CD4-positive, alpha-beta T cell (primary cell): ENCODE results near the gene STX1B. TPM values are rescaled to one million over a fixed set of nuclear protein-coding genes. Genes with fewer than 3 reads are reported as not detected.

Source experiments
- ATAC-seq: fragments of 200-7000 bp; cut with Tn5 transposase; one replicate; pipeline ENCODE4 v1.10.0; 2022; ENCODE audit warnings: mild to moderate bottlenecking; ENCODE audit not compliant: poor library complexity
- CTCF ChIA-PET: fragments of 350-600 bp; sonication (Branson Sonifier 250); formaldehyde crosslinking; loops from one replicate; lab custom pipeline; 2021; ENCODE audit warnings: antibody characterized with exemption, inconsistent platforms; lab: Charles Lee
- POLR2A ChIA-PET: fragments of 350-600 bp; sonication (Branson Sonifier 250); formaldehyde crosslinking; loops from one replicate; lab custom pipeline; 2021; ENCODE audit warnings: antibody characterized with exemption, inconsistent platforms; lab: Charles Lee
- DNase-seq, 14 experiments: peaks; one replicate each; pipeline ENCODE4 v3.0.0-alpha.2; 2013 to 2020; ENCODE audit warnings: mixed read lengths in 2 of 14
- H3K27ac ChIP-seq, 2 donors: one replicate each; pipeline versions ENCODE4 v1.5.1 to v1.7.0; 2013; ENCODE audit warnings: low read length in 2 of 2, low read depth in 1 of 2, mild to moderate bottlenecking in 1 of 2
- H3K27me3 ChIP-seq, 2 experiments: 1 replicate in 1 of 2; 2 replicates in 1 of 2; pipeline versions ENCODE4 v1.6.1 to v1.7.0; 2013; ENCODE audit warnings: low read length in 2 of 2, control low read depth in 1 of 2, mild to moderate bottlenecking in 1 of 2, moderate library complexity in 1 of 2; ENCODE audit not compliant: insufficient read depth in 2 of 2, control insufficient read depth in 1 of 2
- H3K36me3 ChIP-seq: one replicate; pipeline ENCODE4 v1.6.1; 2013; ENCODE audit warnings: low read length, control low read depth; ENCODE audit not compliant: insufficient read depth
- H3K4me1 ChIP-seq: one replicate; pipeline ENCODE4 v1.6.1; 2013; ENCODE audit warnings: low read length, control low read depth; ENCODE audit not compliant: insufficient read depth
- H3K4me3 ChIP-seq: one replicate; pipeline ENCODE4 v1.5.1; 2013; ENCODE audit warnings: mild to moderate bottlenecking, low read length, moderate library complexity
- H3K9me3 ChIP-seq, 2 experiments: 1 replicate in 1 of 2; 2 replicates in 1 of 2; pipeline versions ENCODE4 v1.6.1 to v1.7.0; 2013; ENCODE audit warnings: low read length in 2 of 2, mild to moderate bottlenecking in 2 of 2, control low read depth in 1 of 2, moderate library complexity in 1 of 2; ENCODE audit not compliant: control insufficient read depth in 1 of 2, insufficient read depth in 1 of 2
- H3K27ac Mint-ChIP-seq: one replicate; pipeline ENCODE4 v1.8.0; 2020; ENCODE audit warnings: mixed read lengths
- H3K27me3 Mint-ChIP-seq: one replicate; pipeline ENCODE4 v1.8.0; 2021; ENCODE audit warnings: mixed read lengths
- H3K36me3 Mint-ChIP-seq: one replicate; pipeline ENCODE4 v1.8.0; 2021; ENCODE audit warnings: low read depth, mixed read lengths
- H3K4me1 Mint-ChIP-seq: one replicate; pipeline ENCODE4 v1.8.0; 2021; ENCODE audit warnings: low read depth, mixed read lengths
- H3K4me3 Mint-ChIP-seq: one replicate; pipeline ENCODE4 v1.8.0; 2020; ENCODE audit warnings: mild to moderate bottlenecking, mixed read lengths
- H3K9me3 Mint-ChIP-seq: one replicate; pipeline ENCODE4 v1.8.0; 2020; ENCODE audit warnings: mixed read lengths
- CTCF ChIP-seq: fragments of 200-600 bp; IDR thresholded peaks from one replicate; pipeline ENCODE4 v1.8.0; 2022; ENCODE audit warnings: antibody characterized with exemption, mild to moderate bottlenecking
- intact Hi-C, 2 experiments: fragments of 100-400 bp; cut with DNase I in 1 of 2; cut with micrococcal nuclease in 1 of 2; formaldehyde crosslinking; loops; one replicate each; pipeline versions ENCODE4 v1.15.1 to v1.9.0; 2023 to 2025; cut with DNase I, micrococcal nuclease
- polyA plus RNA-seq, 2 donors: library from polyadenylated mRNA; unstranded; fragments of 120-200 nt; gene quantifications; one replicate each; pipeline ENCODE4 v1.2.1, GENCODE V29; 2013
- total RNA-seq, 174 experiments: library from RNA in 2 of 174; stranded (reverse) in 2 of 174; gene quantifications; one replicate each; pipeline ENCODE4 v1.2.3 and lab custom pipeline; 2021 to 2026

The STX1B gene
- total RNA-seq (1 to 10 TPM; 2.9 to 3.1 TPM), total RNA-seq (lab: John Stamatoyannopoulos, UW) (0 to 4.0 (median 1.1) reads per million in 172 experiments)
- 0.85 TPM for polyA plus RNA-seq (2013, experiment 1 of 2)
- 0.53 TPM for polyA plus RNA-seq (2013, experiment 2 of 2)

- Mint-ChIP-seq H3K4me3 (peak within 1 kb of the TSS; percentile 87), H3K27me3 (peaks cover 32% of the 10 kb centered on the region), H3K9me3 (no peaks in the 10 kb centered on the region), H3K4me1 (peaks cover 23% of the 10 kb centered on the region), H3K36me3 (no peaks in the 10 kb centered on the region), H3K27ac (peak within 1 kb of the TSS; percentile 20)
- POLR2A ChIA-PET: no interaction called here
- H3K4me1 ChIP-seq: peaks cover 9% of the 10 kb centered on the region
- no peaks in the 10 kb centered on the region for H3K9me3 ChIP-seq
- H3K27ac ChIP-seq: no peak within 1 kb of the TSS
- ATAC-seq (peak; percentile 82), DNase-seq (peak; percentile 36 to 80 (median 62))
- intact Hi-C loops: no loop called here
- peaks cover 2 to 13% of the 10 kb centered on the region in 2 experiments for H3K27me3 ChIP-seq
- CTCF ChIA-PET: interaction anchor here (0.6 kb wide), 1 partner anchor 20 kb away, joined by 3 read pairs; no protein-coding TSS in a partner anchor
- TF ChIP-seq CTCF: no peak
- H3K36me3 ChIP-seq: no peaks in the 10 kb centered on the region
- H3K4me3 ChIP-seq: peak within 1 kb of the TSS; percentile 53
Observed at GRCh38 chr16:31010585-31011325, at the start of gene STX1B. Gene STX1B, minus strand, starts transcription at chr16:31010638. Its CDS starts 242 bp downstream, at chr16:31010396.

- no peaks in the 10 kb centered on the region for H3K27me3 Mint-ChIP-seq
- H3K36me3 Mint-ChIP-seq: peaks cover 11% of the 10 kb centered on the region
- Histone ChIP-seq H3K36me3 (peaks cover 5% of the 10 kb centered on the region), H3K27ac (no peak overlapping the region), H3K9me3 (no peaks in the 10 kb centered on the region), H3K4me3 (no peak overlapping the region), H3K4me1 (no peaks in the 10 kb centered on the region), H3K27me3 (no peaks in the 10 kb centered on the region)
- ChIA-PET POLR2A (no interaction called here), CTCF (no interaction called here)
- DNase-seq: no peak
- no peak overlapping the region for H3K4me3 Mint-ChIP-seq
- ATAC-seq: no peak
- no peak for TF ChIP-seq CTCF
- H3K9me3 Mint-ChIP-seq: no peaks in the 10 kb centered on the region
- intact Hi-C loops: no loop called here
- H3K27ac Mint-ChIP-seq: no peak overlapping the region
- H3K4me1 Mint-ChIP-seq: no peaks in the 10 kb centered on the region
Observed at GRCh38 chr16:31055613-31056012, 45.2 kb upstream of the STX1B start.

GRCh38 chr16:31052114-31052513 is 41.7 kb upstream of the STX1B start:
- peak in 2 of 14 experiments; percentile 45 to 61 for DNase-seq
- Mint-ChIP-seq H3K36me3 (no peaks in the 10 kb centered on the region), H3K4me3 (no peak overlapping the region), H3K4me1 (no peaks in the 10 kb centered on the region), H3K27ac (no peak overlapping the region), H3K27me3 (no peaks in the 10 kb centered on the region), H3K9me3 (no peaks in the 10 kb centered on the region)
- TF ChIP-seq CTCF: no peak
- H3K9me3 ChIP-seq: no peaks in the 10 kb centered on the region
- H3K4me3 ChIP-seq: no peak overlapping the region
- CTCF ChIA-PET: no interaction called here
- no peaks in the 10 kb centered on the region for H3K27me3 ChIP-seq
- H3K36me3 ChIP-seq: no peaks in the 10 kb centered on the region
- POLR2A ChIA-PET: no interaction called here
- no peaks in the 10 kb centered on the region for H3K4me1 ChIP-seq
- intact Hi-C loops: no loop called here
- H3K27ac ChIP-seq: no peak overlapping the region
- ATAC-seq: no peak
